ENCODE results near the gene TWNK. TPM values are rescaled to one million over a fixed set of nuclear protein-coding genes. Genes with fewer than 3 reads are reported as not detected.
A peak's percentile ranks its signal among the peaks of the same experiment; 100 is the strongest.

TWNK gene
- total RNA-seq, 1 donor: 3.3 TPM

- TF ChIP-seq CTCF (IDR thresholded peaks at IDR 0.05; ENCODE audit: extremely low read depth, low read depth, low read length): no peak
- Histone ChIP-seq H3K36me3 (ENCODE audit: insufficient read depth, low read length) (peaks cover 39% of the 10 kb centered on the region), H3K9me3 (ENCODE audit: low read depth, low read length) (no peaks in the 10 kb centered on the region), H2AFZ (ENCODE audit: low read length) (peak overlapping the region; percentile 99), H3K4me2 (ENCODE audit: insufficient read depth, low read length) (peak overlapping the region; percentile 97), H3K4me3 (ENCODE audit: insufficient read depth, low read length) (peak overlapping the region; percentile 95), H4K20me1 (ENCODE audit: insufficient read depth, low read length) (no peaks in the 10 kb centered on the region), H3K79me2 (ENCODE audit: insufficient read depth, low read length) (peaks cover 54% of the 10 kb centered on the region), H3K27ac (ENCODE audit: low read depth, low read length) (peak overlapping the region; percentile 63), H3K4me1 (ENCODE audit: insufficient read depth, low read length) (peaks cover 21% of the 10 kb centered on the region), H3K27me3 (ENCODE audit: insufficient read depth, low read length) (no peaks in the 10 kb centered on the region)
- no peak for DNase-seq (ENCODE audit: insufficient read length, low spot score, missing footprints)
Observed at GRCh38 chr10:100987685-100988049, 324 bp downstream of the TWNK start.

- Histone ChIP-seq H3K4me3 (ENCODE audit: insufficient read depth, low read length) (peak overlapping the region; percentile 95), H3K79me2 (ENCODE audit: insufficient read depth, low read length) (peaks cover 54% of the 10 kb centered on the region), H4K20me1 (ENCODE audit: insufficient read depth, low read length) (no peaks in the 10 kb centered on the region), H3K9me3 (ENCODE audit: low read depth, low read length) (no peaks in the 10 kb centered on the region), H2AFZ (ENCODE audit: low read length) (no peak overlapping the region), H3K27ac (ENCODE audit: low read depth, low read length) (no peak overlapping the region), H3K36me3 (ENCODE audit: insufficient read depth, low read length) (peaks cover 39% of the 10 kb centered on the region), H3K4me1 (ENCODE audit: insufficient read depth, low read length) (peaks cover 21% of the 10 kb centered on the region), H3K4me2 (ENCODE audit: insufficient read depth, low read length) (peak overlapping the region; percentile 97), H3K27me3 (ENCODE audit: insufficient read depth, low read length) (no peaks in the 10 kb centered on the region)
- no peak for TF ChIP-seq CTCF (IDR thresholded peaks at IDR 0.05; ENCODE audit: extremely low read depth, low read depth, low read length)
- no peak for DNase-seq (ENCODE audit: insufficient read length, low spot score, missing footprints)
Observed at GRCh38 chr10:100988166-100988565, 823 bp downstream of the TWNK start.

- Histone ChIP-seq H3K79me2 (ENCODE audit: insufficient read depth, low read length) (peaks cover 54% of the 10 kb centered on the region), H3K4me3 (ENCODE audit: insufficient read depth, low read length) (no peak overlapping the region), H3K27ac (ENCODE audit: low read depth, low read length) (no peak overlapping the region), H3K4me1 (ENCODE audit: insufficient read depth, low read length) (peaks cover 21% of the 10 kb centered on the region), H3K9me3 (ENCODE audit: low read depth, low read length) (no peaks in the 10 kb centered on the region), H4K20me1 (ENCODE audit: insufficient read depth, low read length) (no peaks in the 10 kb centered on the region), H3K36me3 (ENCODE audit: insufficient read depth, low read length) (peaks cover 42% of the 10 kb centered on the region), H3K27me3 (ENCODE audit: insufficient read depth, low read length) (no peaks in the 10 kb centered on the region), H2AFZ (ENCODE audit: low read length) (no peak overlapping the region), H3K4me2 (ENCODE audit: insufficient read depth, low read length) (no peak overlapping the region)
- no peak for TF ChIP-seq CTCF (IDR thresholded peaks at IDR 0.05; ENCODE audit: extremely low read depth, low read depth, low read length)
- no peak for DNase-seq (ENCODE audit: insufficient read length, low spot score, missing footprints)
Observed at GRCh38 chr10:100989088-100989487, 1.7 kb downstream of the TWNK start.

- Histone ChIP-seq H2AFZ (ENCODE audit: low read length) (no peak overlapping the region), H3K79me2 (ENCODE audit: insufficient read depth, low read length) (peaks cover 21% of the 10 kb centered on the region), H3K4me3 (ENCODE audit: insufficient read depth, low read length) (no peak overlapping the region), H3K4me1 (ENCODE audit: insufficient read depth, low read length) (peaks cover 16% of the 10 kb centered on the region), H3K27ac (ENCODE audit: low read depth, low read length) (no peak overlapping the region), H3K4me2 (ENCODE audit: insufficient read depth, low read length) (no peak overlapping the region), H3K27me3 (ENCODE audit: insufficient read depth, low read length) (no peaks in the 10 kb centered on the region), H3K36me3 (ENCODE audit: insufficient read depth, low read length) (peaks cover 36% of the 10 kb centered on the region), H4K20me1 (ENCODE audit: insufficient read depth, low read length) (no peaks in the 10 kb centered on the region), H3K9me3 (ENCODE audit: low read depth, low read length) (no peaks in the 10 kb centered on the region)
- peak; percentile 84 for TF ChIP-seq CTCF (IDR thresholded peaks at IDR 0.05; ENCODE audit: extremely low read depth, low read depth, low read length)
- DNase-seq (ENCODE audit: insufficient read length, low spot score, missing footprints): peak; percentile 95
Observed at GRCh38 chr10:100993986-100994708, 6.8 kb downstream of the TWNK start.

Data from osteoblast (primary cell).